ENCODE results near the gene NIP7. TPM values are rescaled to one million over a fixed set of nuclear protein-coding genes. Genes with fewer than 3 reads are reported as not detected.

The NIP7 gene
- total RNA-seq, 1 experiment from 2014 or later = 72.8 TPM

DNA sequence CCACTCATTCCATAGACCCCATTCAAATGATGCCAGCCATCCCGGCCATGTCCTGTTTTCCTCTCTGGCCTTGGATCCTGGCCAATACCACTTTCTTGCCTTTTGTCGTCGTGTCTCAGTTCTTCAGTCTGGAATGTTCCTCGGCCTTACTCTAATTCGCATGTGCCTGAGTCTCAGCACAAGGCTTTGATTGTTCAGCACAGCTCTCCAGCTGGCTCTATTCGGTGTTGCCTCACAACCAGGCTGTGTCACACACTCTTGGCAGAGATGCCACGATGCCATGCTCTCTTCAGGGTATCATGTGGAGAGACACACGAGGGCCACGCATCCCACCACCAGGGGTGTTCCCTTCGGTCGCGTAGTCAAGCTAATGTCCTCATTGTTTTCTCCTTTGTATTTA, 30.3 kb upstream of the NIP7 start:
- Histone ChIP-seq H3K79me1 (ENCODE audit: insufficient read depth, low read depth, low read length, poor library complexity, severe bottlenecking) (peaks cover 3% of the 10 kb centered on the region), H3K79me2 (ENCODE audit: insufficient read depth, low read length) (peaks cover 3% of the 10 kb centered on the region; the same call in 1 of the 2 replicates), H3K14ac (ENCODE audit: insufficient read depth, low read length) (no peak overlapping the region), H4K91ac (ENCODE audit: insufficient read length, low read depth, low read length) (no peak overlapping the region), H3K9ac (ENCODE audit: extremely low read depth, insufficient read length, low read length) (no peak overlapping the region), H2AFZ (ENCODE audit: low read length) (no peak overlapping the region), H3K27me3 (ENCODE audit: insufficient read depth, low read length) (no peaks in the 10 kb centered on the region), H4K8ac (replicated peaks; ENCODE audit: insufficient read length, low read depth, low read length) (no peak overlapping the region), H3K4me2 (ENCODE audit: insufficient read depth, insufficient read length, low read length) (no peak overlapping the region), H2BK5ac (ENCODE audit: insufficient read length, low read length) (no peak overlapping the region), H3K23ac (ENCODE audit: insufficient read length, low read depth, low read length) (no peak overlapping the region), H3K4ac (ENCODE audit: low read depth, low read length) (no peak overlapping the region), H2BK12ac (ENCODE audit: insufficient read length, low read depth, low read length) (no peak overlapping the region), H4K20me1 (ENCODE audit: control insufficient read depth, insufficient read depth, insufficient read length) (no peaks in the 10 kb centered on the region), H3K4me1 (ENCODE audit: insufficient read depth, low read length) (peaks cover 2% of the 10 kb centered on the region; the same call in 1 of the 2 replicates), H2BK120ac (ENCODE audit: low read depth, low read length, poor library complexity, severe bottlenecking) (no peak overlapping the region), H2AK5ac (ENCODE audit: insufficient read length, low read length) (no peak overlapping the region), H3T11ph (ENCODE audit: low read length) (no peak overlapping the region), H3K56ac (ENCODE audit: insufficient read length, low read depth, low read length) (no peak overlapping the region), H3K27ac (ENCODE audit: insufficient read length, low read depth, low read length) (no peak overlapping the region), H4K5ac (ENCODE audit: insufficient read length, low read depth, low read length) (no peak overlapping the region), H3K9me3 (ENCODE audit: control insufficient read depth, low read depth, low read length) (no peaks in the 10 kb centered on the region), H2BK20ac (ENCODE audit: low read depth, low read length, poor library complexity, severe bottlenecking) (no peak overlapping the region), H2BK15ac (ENCODE audit: low read depth, low read length) (no peak overlapping the region), H3K18ac (ENCODE audit: insufficient read length, low read depth, low read length) (no peak overlapping the region), H3K23me2 (ENCODE audit: insufficient read length, low read depth, low read length, poor library complexity, severe bottlenecking) (peaks cover 6% of the 10 kb centered on the region)
- Mint-ChIP-seq H3K9me3 (no peaks in the 10 kb centered on the region; a peak in 2 of 5 replicates), H3K4me3 (no peak overlapping the region), H3K36me3 (ENCODE audit: insufficient read depth in 1 of 3, low read depth in 3 of 3) (peaks cover 7 to 14% (median 10%) of the 10 kb centered on the region in 3 experiments; a peak in 5 of 7 replicates), H3K4me1 (peaks cover 7 to 10% of the 10 kb centered on the region in 2 experiments), H3K27ac (peak overlapping the region in 1 of 3 experiments; percentile 29; a peak in 2 of 7 replicates), H3K27me3 (ENCODE audit: low read depth) (no peaks in the 10 kb centered on the region; the same call in 1 of the 2 replicates)
- no peak for TF ChIP-seq CTCF (conservative IDR thresholded peaks at IDR 0.05)
- no CpG with 5 or more reads among the region's 12 CpGs for WGBS (ENCODE audit: extremely low coverage, insufficient read length, low lambda C conversion rate)
- DNase-seq = no peak

All from H9 (cell line).